PFSK-1 (cell line): ENCODE measurements around the gene CEBPE.

Experiments used
- FOXP2 ChIP-seq: optimal IDR thresholded peaks from 2 replicates; pipeline ENCODE3; 2011; ENCODE audit warnings: borderline replicate concordance, control low read depth, inconsistent platforms; ENCODE audit not compliant: insufficient read depth; ENCODE audit errors: extremely low read length, extremely low read depth
- POLR2AphosphoS5 ChIP-seq: IDR thresholded peaks from 2 replicates; pipeline ENCODE4 v1.6.1; 2012; ENCODE audit warnings: low read depth, mild to moderate bottlenecking, control low read depth, low read length, moderate library complexity
- REST ChIP-seq, 2 experiments: IDR thresholded peaks; 2 replicates each; pipeline versions ENCODE4 v1.6.1 to v1.8.0; 2011 to 2012; ENCODE audit warnings: low read depth in 2 of 2, low read length in 2 of 2, control low read depth in 1 of 2, inconsistent platforms in 1 of 2, mild to moderate bottlenecking in 1 of 2, moderate library complexity in 1 of 2; ENCODE audit not compliant: insufficient read depth in 1 of 2
- SIN3A ChIP-seq: IDR thresholded peaks from 2 replicates; pipeline ENCODE4 v1.6.1; 2012; ENCODE audit warnings: mild to moderate bottlenecking, low read length, moderate library complexity, borderline replicate concordance; ENCODE audit not compliant: insufficient read depth
- TAF1 ChIP-seq: IDR thresholded peaks from 2 replicates; pipeline ENCODE4 v1.6.1; 2012; ENCODE audit warnings: low read length, control low read depth, borderline replicate concordance; ENCODE audit not compliant: insufficient read depth

Gene CEBPE

DNA sequence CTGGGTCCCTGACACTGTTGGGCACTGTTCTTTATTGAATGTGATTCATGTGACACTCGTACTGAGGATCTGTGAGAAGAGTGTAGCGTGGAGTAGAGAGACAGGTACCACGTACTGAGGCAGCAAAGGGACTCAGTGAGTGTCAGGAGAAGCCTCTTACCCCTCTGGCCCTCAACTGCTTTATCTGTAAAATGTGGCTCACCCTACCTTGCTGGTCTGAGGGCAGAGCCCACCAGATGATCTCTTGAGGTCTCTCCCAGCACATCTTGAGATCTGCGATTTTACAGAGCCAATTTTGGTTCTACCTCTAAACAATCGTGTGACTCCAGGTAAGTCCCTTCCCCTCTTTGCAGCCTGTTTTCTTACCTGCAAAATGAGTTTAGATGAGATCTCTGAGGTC, 3.1 kb downstream of the CEBPE start:
- TF ChIP-seq SIN3A = no peak

GRCh38 chr14:23115039-23115731, 3.9 kb downstream of the CEBPE start:
- TF ChIP-seq TAF1 (no peak), FOXP2 (no peak), POLR2AphosphoS5 (no peak), SIN3A (no peak), REST (IDR thresholded peaks at IDR 0.05; ENCODE audit: insufficient read depth in 1 of 2, low read depth in 2 of 2, low read length in 2 of 2) (no peak)

DNA sequence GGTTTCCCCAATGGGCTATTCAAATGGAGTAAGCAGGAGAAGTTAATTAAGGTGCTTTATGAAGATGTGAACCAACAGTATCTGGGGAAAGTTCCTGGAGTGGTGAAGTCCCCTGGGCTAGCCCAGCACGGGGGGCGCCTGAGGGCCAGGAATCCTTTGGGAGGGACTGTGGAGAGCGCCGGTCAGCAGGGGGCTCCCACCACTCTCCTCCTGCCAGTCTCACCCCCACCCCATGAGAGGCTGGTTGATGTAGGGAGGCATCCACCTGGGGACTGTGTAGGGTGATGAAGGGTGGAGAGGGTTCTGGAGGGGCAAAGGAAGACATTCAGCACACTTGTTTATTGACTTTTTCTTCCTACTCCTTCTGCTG, 4.4 kb downstream of the CEBPE start:
- TF ChIP-seq TAF1 = no peak
- TF ChIP-seq REST (IDR thresholded peaks at IDR 0.05; ENCODE audit: insufficient read depth in 1 of 2, low read depth in 2 of 2, low read length in 2 of 2) = no peak
- TF ChIP-seq SIN3A = no peak
- no peak for TF ChIP-seq POLR2AphosphoS5
- no peak for TF ChIP-seq FOXP2

GRCh38 chr14:23114120-23114458, 5.0 kb downstream of the CEBPE start:
- no peak for TF ChIP-seq TAF1
- no peak for TF ChIP-seq SIN3A
- TF ChIP-seq POLR2AphosphoS5 = no peak
- no peak for TF ChIP-seq FOXP2
- no peak for TF ChIP-seq REST (IDR thresholded peaks at IDR 0.05; ENCODE audit: insufficient read depth in 1 of 2, low read depth in 2 of 2, low read length in 2 of 2)

GRCh38 chr14:23113431-23114119, 5.5 kb downstream of the CEBPE start:
- no peak for TF ChIP-seq SIN3A
- TF ChIP-seq FOXP2 = no peak
- no peak for TF ChIP-seq POLR2AphosphoS5
- TF ChIP-seq TAF1 = no peak
- TF ChIP-seq REST (IDR thresholded peaks at IDR 0.05; ENCODE audit: insufficient read depth in 1 of 2, low read depth in 2 of 2, low read length in 2 of 2) = no peak
